Posterior cingulate gyrus (tissue), 11 donors: ENCODE data around the gene RAPGEF2.

Source experiments
- DNase-seq, 10 donors: peaks; one replicate each; pipeline versions ENCODE4 v3.0.0 to v3.0.0-alpha.2; 2020 to 2021; ENCODE audit warnings: mixed read lengths in 3 of 10
- intact Hi-C: fragments of 100-400 bp; cut with DNase I; formaldehyde crosslinking; loops from one replicate; pipeline ENCODE4 v1.15.1; 2023

RAPGEF2 gene

GRCh38 chr4:159267869-159268285 is 165.0 kb downstream of the RAPGEF2 start:
- no peak for DNase-seq
- intact Hi-C loops: no loop called here

GRCh38 chr4:159268607-159269006 is 165.7 kb downstream of the RAPGEF2 start:
- intact Hi-C loops: no loop called here
- DNase-seq: no peak

- DNase-seq: peak in 7 of 10 donors; percentile 51 to 92 (median 59)
- intact Hi-C loops: no loop called here
Measured at GRCh38 chr4:159269116-159269515, 166.2 kb downstream of the RAPGEF2 start.

GRCh38 chr4:159269956-159270355 is 167.1 kb downstream of the RAPGEF2 start:
- intact Hi-C loops: no loop called here
- no peak for DNase-seq

GRCh38 chr4:159271856-159272255 is 169.0 kb downstream of the RAPGEF2 start:
- intact Hi-C loops: no loop called here
- DNase-seq: peak in 1 of 10 donors; percentile 52

GRCh38 chr4:159272273-159273140 is 169.6 kb downstream of the RAPGEF2 start:
- intact Hi-C loops: no loop called here
- DNase-seq: no peak

GRCh38 chr4:159273141-159273438 is 170.2 kb downstream of the RAPGEF2 start:
- DNase-seq: no peak
- intact Hi-C loops: no loop called here

GRCh38 chr4:159273841-159274240 is 171.0 kb downstream of the RAPGEF2 start:
- intact Hi-C loops: no loop called here
- peak in 2 of 10 donors; percentile 16 to 34 for DNase-seq

GRCh38 chr4:159278399-159278798 is 175.5 kb downstream of the RAPGEF2 start:
- no peak for DNase-seq
- intact Hi-C loops: no loop called here

- intact Hi-C loops: no loop called here
- DNase-seq: peak in 5 of 10 donors; percentile 30 to 85 (median 64)
Measured at GRCh38 chr4:159279084-159279483, 176.2 kb downstream of the RAPGEF2 start.

GRCh38 chr4:159280442-159281172 is 177.7 kb downstream of the RAPGEF2 start:
- DNase-seq: no peak
- intact Hi-C loops: no loop called here

- intact Hi-C loops: no loop called here
Measured at GRCh38 chr4:159281771-159282170, 178.9 kb downstream of the RAPGEF2 start.

GRCh38 chr4:159282329-159282728 is 179.4 kb downstream of the RAPGEF2 start:
- DNase-seq: no peak
- intact Hi-C loops: no loop called here

More at GRCh38 chr4:159281771-159282170, 178.9 kb downstream of the RAPGEF2 start:
- no peak for DNase-seq

GRCh38 chr4:159282944-159283343 is 180.1 kb downstream of the RAPGEF2 start:
- no peak for DNase-seq
- intact Hi-C loops: no loop called here

- intact Hi-C loops: no loop called here
- no peak for DNase-seq
Measured at GRCh38 chr4:159283696-159284095, 180.8 kb downstream of the RAPGEF2 start.

- no peak for DNase-seq
- intact Hi-C loops: no loop called here
Measured at GRCh38 chr4:159284113-159284512, 181.2 kb downstream of the RAPGEF2 start.

- DNase-seq: no peak
- intact Hi-C loops: no loop called here
Measured at GRCh38 chr4:159284733-159285132, 181.9 kb downstream of the RAPGEF2 start.

- DNase-seq: no peak
- intact Hi-C loops: no loop called here
Measured at GRCh38 chr4:159287767-159288166, 184.9 kb downstream of the RAPGEF2 start.

GRCh38 chr4:159289682-159290081 is 186.8 kb downstream of the RAPGEF2 start:
- intact Hi-C loops: no loop called here
- no peak for DNase-seq

- DNase-seq: no peak
- intact Hi-C loops: no loop called here
Measured at GRCh38 chr4:159290321-159291030, 187.6 kb downstream of the RAPGEF2 start.

- intact Hi-C loops: no loop called here
- DNase-seq: no peak
Measured at GRCh38 chr4:159291176-159291575, 188.3 kb downstream of the RAPGEF2 start.
